Astrocyte (in vitro differentiated cells and primary cell): ENCODE measurements around the gene CYP4A22. TPM values are rescaled to one million over a fixed set of nuclear protein-coding genes. Genes with fewer than 3 reads are reported as not detected.

Experiments used
- DNase-seq: peaks from one replicate; pipeline ENCODE4 v3.0.0-alpha.2; 2010; ENCODE audit warnings: low read depth
- FAIRE-seq: peaks from 2 replicates; lab custom pipeline; 2011; peaks lifted over from hg19 to GRCh38; lab: Jason Lieb, UNC
- H2AFZ ChIP-seq: 2 replicates; pipeline ENCODE4 v1.6.0; 2012; ENCODE audit warnings: low read depth, low read length, inconsistent platforms
- H3K27ac ChIP-seq: 2 replicates; pipeline ENCODE4 v1.5.1; 2011; ENCODE audit warnings: low read depth, low read length, inconsistent platforms
- H3K27me3 ChIP-seq: 2 replicates; pipeline ENCODE4 v1.6.0; 2011; ENCODE audit warnings: low read length, inconsistent platforms; ENCODE audit not compliant: insufficient read depth
- H3K36me3 ChIP-seq: 2 replicates; pipeline ENCODE4 v1.5.1; 2011; ENCODE audit warnings: low read length, inconsistent platforms; ENCODE audit not compliant: insufficient read depth
- H3K4me1 ChIP-seq: 2 replicates; pipeline ENCODE4 v1.5.1; 2011; ENCODE audit warnings: low read length, inconsistent platforms; ENCODE audit not compliant: insufficient read depth
- H3K4me2 ChIP-seq: 2 replicates; pipeline ENCODE4 v1.6.0; 2012; ENCODE audit warnings: low read length, inconsistent platforms
- H3K4me3 ChIP-seq: 2 replicates; pipeline ENCODE4 v1.5.1; 2011; ENCODE audit warnings: low read depth, mild to moderate bottlenecking, low read length, inconsistent platforms; ENCODE audit not compliant: insufficient read depth
- H3K79me2 ChIP-seq: 2 replicates; pipeline ENCODE4 v1.6.0; 2012; ENCODE audit warnings: mild to moderate bottlenecking, low read length, inconsistent platforms; ENCODE audit not compliant: insufficient read depth
- H3K9ac ChIP-seq: 2 replicates; pipeline ENCODE4 v1.6.0; 2012; ENCODE audit warnings: mild to moderate bottlenecking, low read length, inconsistent platforms
- H3K9me3 ChIP-seq: 2 replicates; pipeline ENCODE4 v1.5.1; 2012; ENCODE audit warnings: low read depth, mild to moderate bottlenecking, low read length, inconsistent platforms; ENCODE audit not compliant: insufficient read depth
- H4K20me1 ChIP-seq: 2 replicates; pipeline ENCODE4 v1.6.0; 2012; ENCODE audit warnings: low read length, inconsistent platforms; ENCODE audit not compliant: insufficient read depth
- H3K27ac Mint-ChIP-seq: one replicate; pipeline ENCODE4 v1.8.0; 2021; ENCODE audit warnings: mild to moderate bottlenecking, mixed read lengths; ENCODE audit not compliant: unreplicated experiment
- H3K27me3 Mint-ChIP-seq: one replicate; pipeline ENCODE4 v1.8.0; 2021; ENCODE audit warnings: low read depth, mixed read lengths; ENCODE audit not compliant: unreplicated experiment
- H3K36me3 Mint-ChIP-seq: one replicate; pipeline ENCODE4 v1.8.0; 2021; ENCODE audit warnings: low read depth, mixed read lengths; ENCODE audit not compliant: unreplicated experiment
- H3K4me1 Mint-ChIP-seq: one replicate; pipeline ENCODE4 v1.8.0; 2021; ENCODE audit warnings: low read depth, mixed read lengths; ENCODE audit not compliant: unreplicated experiment
- H3K4me3 Mint-ChIP-seq: one replicate; pipeline ENCODE4 v1.8.0; 2021; ENCODE audit warnings: mild to moderate bottlenecking, moderate library complexity, mixed read lengths; ENCODE audit not compliant: unreplicated experiment
- H3K9me3 Mint-ChIP-seq: one replicate; pipeline ENCODE4 v1.8.0; 2021; ENCODE audit warnings: mild to moderate bottlenecking, mixed read lengths; ENCODE audit not compliant: unreplicated experiment
- CTCF ChIP-seq: IDR thresholded peaks from 2 replicates; pipeline ENCODE4 v1.5.1; 2011; ENCODE audit warnings: low read depth, mild to moderate bottlenecking, inconsistent platforms, low read length, moderate library complexity; ENCODE audit not compliant: insufficient read depth
- EZH2 ChIP-seq: IDR thresholded peaks from 2 replicates; pipeline ENCODE4 v1.6.1; 2012; ENCODE audit warnings: mild to moderate bottlenecking, low read length, inconsistent platforms; ENCODE audit not compliant: insufficient read depth
- total RNA-seq: library from RNA; stranded (reverse); gene quantifications from 2 replicates; pipeline ENCODE4 v1.2.1, GENCODE V29; 2021

Gene CYP4A22
- total RNA-seq, 1 donor from 2014 or later: not detected

GRCh38 chr1:47178020-47178419 is 40.8 kb downstream of the CYP4A22 start:
- peaks cover 29% of the 10 kb centered on the region for H3K27me3 Mint-ChIP-seq

GRCh38 chr1:47178654-47179016 is 41.4 kb downstream of the CYP4A22 start:
- TF ChIP-seq EZH2: no peak
- no peak for TF ChIP-seq CTCF
- Mint-ChIP-seq H3K4me3 (no peak overlapping the region), H3K9me3 (peaks cover 1% of the 10 kb centered on the region), H3K4me1 (peaks cover 12% of the 10 kb centered on the region), H3K27me3 (peaks cover 33% of the 10 kb centered on the region), H3K36me3 (no peaks in the 10 kb centered on the region), H3K27ac (peak overlapping the region; percentile 6)
- H3K36me3 ChIP-seq: no peaks in the 10 kb centered on the region
- no peaks in the 10 kb centered on the region for H3K9me3 ChIP-seq
- no peaks in the 10 kb centered on the region for H3K27me3 ChIP-seq
- no peaks in the 10 kb centered on the region for H4K20me1 ChIP-seq
- FAIRE-seq: no peak
- H3K4me3 ChIP-seq: peak overlapping the region; percentile 54
- DNase-seq: no peak
- H3K4me2 ChIP-seq: peak overlapping the region; percentile 91
- peak overlapping the region; percentile 98 for H2AFZ ChIP-seq
- H3K9ac ChIP-seq: peak overlapping the region; percentile 49
- no peak overlapping the region for H3K27ac ChIP-seq
- H3K4me1 ChIP-seq: peaks cover 4% of the 10 kb centered on the region
- H3K79me2 ChIP-seq: no peaks in the 10 kb centered on the region

More at GRCh38 chr1:47178020-47178419, 40.8 kb downstream of the CYP4A22 start:
- no peak overlapping the region for H3K27ac Mint-ChIP-seq
- Histone ChIP-seq H4K20me1 (no peaks in the 10 kb centered on the region), H3K4me1 (peaks cover 4% of the 10 kb centered on the region), H3K9ac (no peak overlapping the region), H3K27ac (no peak overlapping the region), H2AFZ (no peak overlapping the region), H3K79me2 (no peaks in the 10 kb centered on the region), H3K36me3 (no peaks in the 10 kb centered on the region), H3K4me2 (no peak overlapping the region), H3K4me3 (no peak overlapping the region), H3K9me3 (no peaks in the 10 kb centered on the region), H3K27me3 (no peaks in the 10 kb centered on the region)
- H3K36me3 Mint-ChIP-seq: no peaks in the 10 kb centered on the region
- TF ChIP-seq EZH2 (no peak), CTCF (no peak)
- H3K4me3 Mint-ChIP-seq: no peak overlapping the region
- peaks cover 1% of the 10 kb centered on the region for H3K9me3 Mint-ChIP-seq
- DNase-seq (no peak), FAIRE-seq (no peak)
- peaks cover 12% of the 10 kb centered on the region for H3K4me1 Mint-ChIP-seq
